Activated B cell treated with CpG ODN at 0.5 μM for 24 hours (primary cell): ENCODE data around the gene CENPE. TPM values are rescaled to one million over a fixed set of nuclear protein-coding genes. Genes with fewer than 3 reads are reported as not detected.

Source experiments
- ATAC-seq: fragments of 200-7000 bp; cut with Tn5 transposase; one replicate; pipeline ENCODE4 v1.10.0; 2021; ENCODE audit warnings: low read depth, mild to moderate bottlenecking, moderate library complexity
- CTCF ChIA-PET: fragments of 350-600 bp; sonication (Branson Sonifier 250); formaldehyde crosslinking; loops from one replicate; lab custom pipeline; 2021; ENCODE audit warnings: antibody characterized with exemption; lab: Charles Lee
- POLR2A ChIA-PET: fragments of 350-600 bp; sonication (Branson Sonifier 250); formaldehyde crosslinking; loops from one replicate; lab custom pipeline; 2021; ENCODE audit warnings: antibody characterized with exemption; lab: Charles Lee
- DNase-seq: peaks from one replicate; pipeline ENCODE4 v3.0.0; 2022
- H3K27ac Mint-ChIP-seq: one replicate; pipeline ENCODE4 v1.8.0; 2020; ENCODE audit warnings: mixed read lengths
- H3K27me3 Mint-ChIP-seq: one replicate; pipeline ENCODE4 v1.8.0; 2021; ENCODE audit warnings: mixed read lengths
- H3K36me3 Mint-ChIP-seq: one replicate; pipeline ENCODE4 v1.8.0; 2021; ENCODE audit warnings: low read depth, mixed read lengths
- H3K4me1 Mint-ChIP-seq: one replicate; pipeline ENCODE4 v1.8.0; 2021; ENCODE audit warnings: mixed read lengths
- H3K4me3 Mint-ChIP-seq: one replicate; pipeline ENCODE4 v1.8.0; 2020; ENCODE audit warnings: mild to moderate bottlenecking, mixed read lengths
- H3K9me3 Mint-ChIP-seq: one replicate; pipeline ENCODE4 v1.8.0; 2020; ENCODE audit warnings: mixed read lengths
- intact Hi-C: fragments of 100-400 bp; cut with micrococcal nuclease; formaldehyde crosslinking; loops from one replicate; pipeline ENCODE4 v1.15.1; 2024
- total RNA-seq: library from RNA; stranded (reverse); gene quantifications from 2 replicates; pipeline ENCODE4 v1.2.3, GENCODE V29; 2022
- TF ChIP-seq, protein P1 (sequence below): fragments of 200-600 bp; IDR thresholded peaks from one replicate; pipeline ENCODE4 v1.8.0; 2022; ENCODE audit warnings: antibody characterized with exemption, mild to moderate bottlenecking

Gene CENPE
- total RNA-seq, 1 donor from 2014 or later: 2.5 TPM

DNA sequence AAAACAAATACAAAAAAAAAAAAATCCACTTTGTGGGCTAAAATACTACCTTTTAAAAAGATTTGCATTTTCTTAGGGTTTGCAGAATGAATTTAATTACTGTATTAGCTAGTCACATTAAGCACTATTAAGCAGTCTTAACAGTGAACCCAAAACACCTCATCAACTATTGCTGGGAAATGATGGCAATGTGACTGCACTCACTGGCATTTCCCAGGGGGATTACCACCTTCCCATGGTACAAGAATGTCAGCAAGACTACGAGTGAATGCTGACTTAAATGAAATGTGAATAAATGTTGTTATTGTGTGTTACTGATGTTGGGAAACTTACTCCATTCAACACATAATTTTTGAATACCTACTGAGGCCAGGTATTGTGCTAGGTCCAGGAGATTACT lies 111.6 kb downstream of the CENPE start:
- peaks cover 2% of the 10 kb centered on the region for H3K4me1 Mint-ChIP-seq
- intact Hi-C loops: no loop called here
- ATAC-seq: no peak

DNA sequence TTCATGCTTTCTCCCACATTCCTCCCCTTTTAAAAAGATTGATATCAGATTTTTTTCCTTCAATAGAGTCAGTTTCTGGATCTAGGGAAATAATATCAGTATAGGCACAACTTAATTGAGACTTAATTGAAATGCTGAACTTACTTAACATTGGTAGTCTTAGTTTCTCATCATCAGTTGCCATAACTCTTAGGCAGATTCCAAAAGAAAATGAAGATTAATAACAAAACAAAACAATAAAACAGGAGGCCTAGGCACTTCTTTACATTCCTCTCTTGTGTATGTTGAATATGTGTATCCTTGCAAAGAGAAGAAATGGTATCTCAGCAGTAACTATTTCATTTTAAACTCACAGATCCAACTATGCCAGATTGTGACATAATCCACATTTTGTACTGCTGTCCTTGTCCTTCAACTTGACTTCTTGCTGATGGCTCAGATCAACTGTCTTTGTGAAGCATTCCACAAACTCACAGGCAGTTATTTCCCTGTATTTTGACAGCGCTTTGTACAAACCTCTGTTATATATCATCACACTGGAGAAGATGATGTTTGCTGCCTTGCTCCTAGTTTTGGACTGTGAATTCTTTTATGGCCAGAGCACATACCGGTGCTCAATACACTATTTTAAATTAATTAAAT lies 112.5 kb downstream of the CENPE start:
- ATAC-seq (no peak), DNase-seq (no peak)
- Mint-ChIP-seq H3K4me3 (no peak overlapping the region), H3K9me3 (no peaks in the 10 kb centered on the region), H3K27me3 (no peaks in the 10 kb centered on the region), H3K36me3 (peaks cover 29% of the 10 kb centered on the region), H3K27ac (no peak overlapping the region), H3K4me1 (no peaks in the 10 kb centered on the region)
- intact Hi-C loops: no loop called here
- POLR2A ChIA-PET: no interaction called here
- CTCF ChIA-PET: no interaction called here
- TF ChIP-seq, protein P1, sequence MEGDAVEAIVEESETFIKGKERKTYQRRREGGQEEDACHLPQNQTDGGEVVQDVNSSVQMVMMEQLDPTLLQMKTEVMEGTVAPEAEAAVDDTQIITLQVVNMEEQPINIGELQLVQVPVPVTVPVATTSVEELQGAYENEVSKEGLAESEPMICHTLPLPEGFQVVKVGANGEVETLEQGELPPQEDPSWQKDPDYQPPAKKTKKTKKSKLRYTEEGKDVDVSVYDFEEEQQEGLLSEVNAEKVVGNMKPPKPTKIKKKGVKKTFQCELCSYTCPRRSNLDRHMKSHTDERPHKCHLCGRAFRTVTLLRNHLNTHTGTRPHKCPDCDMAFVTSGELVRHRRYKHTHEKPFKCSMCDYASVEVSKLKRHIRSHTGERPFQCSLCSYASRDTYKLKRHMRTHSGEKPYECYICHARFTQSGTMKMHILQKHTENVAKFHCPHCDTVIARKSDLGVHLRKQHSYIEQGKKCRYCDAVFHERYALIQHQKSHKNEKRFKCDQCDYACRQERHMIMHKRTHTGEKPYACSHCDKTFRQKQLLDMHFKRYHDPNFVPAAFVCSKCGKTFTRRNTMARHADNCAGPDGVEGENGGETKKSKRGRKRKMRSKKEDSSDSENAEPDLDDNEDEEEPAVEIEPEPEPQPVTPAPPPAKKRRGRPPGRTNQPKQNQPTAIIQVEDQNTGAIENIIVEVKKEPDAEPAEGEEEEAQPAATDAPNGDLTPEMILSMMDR: no peak

More for the DNA sequence above, 111.6 kb downstream of the CENPE start:
- TF ChIP-seq, protein P1: no peak
- H3K4me3 Mint-ChIP-seq: no peak overlapping the region
- ChIA-PET POLR2A (no interaction called here), CTCF (no interaction called here)
- DNase-seq: no peak
- H3K36me3 Mint-ChIP-seq: peaks cover 30% of the 10 kb centered on the region
- H3K27me3 Mint-ChIP-seq: no peaks in the 10 kb centered on the region
- H3K27ac Mint-ChIP-seq: no peak overlapping the region
- no peaks in the 10 kb centered on the region for H3K9me3 Mint-ChIP-seq

DNA sequence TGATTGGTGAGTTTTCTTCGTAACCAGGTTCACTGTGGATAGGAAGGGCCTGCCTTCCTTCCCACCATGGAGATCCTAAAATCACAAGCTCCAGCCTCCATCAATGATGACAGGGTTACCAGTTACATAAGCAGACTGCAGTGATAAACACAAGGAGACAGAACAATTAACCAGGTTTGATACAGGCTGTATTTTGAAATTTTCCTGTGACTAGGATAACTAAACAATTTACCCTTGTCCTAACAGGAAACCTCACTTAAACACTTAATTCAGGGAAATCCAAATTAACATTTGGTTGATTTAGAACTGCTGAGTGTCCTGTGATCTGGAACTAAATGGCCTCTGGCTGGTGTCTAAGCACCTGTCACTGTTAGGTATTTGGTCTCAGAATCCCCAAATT lies 118.5 kb downstream of the CENPE start:
- Mint-ChIP-seq H3K4me3 (no peak overlapping the region), H3K27me3 (no peaks in the 10 kb centered on the region), H3K4me1 (peaks cover 32% of the 10 kb centered on the region), H3K9me3 (no peaks in the 10 kb centered on the region), H3K36me3 (peaks cover 9% of the 10 kb centered on the region), H3K27ac (no peak overlapping the region)
- ChIA-PET POLR2A (no interaction called here), CTCF (interaction anchor here (1.4 to 2.1 kb wide), 3 partner anchors 12 to 33 kb away, joined by 3 to 7 read pairs (median 4); partner anchors contain the start of gene BDH2)
- intact Hi-C loops: loop anchor here (5.0 kb wide), 3 partner anchors 317 to 1732 kb away; partner anchors contain the start of genes MANBA, PPP3CA and SLC39A8
- ATAC-seq (no peak), DNase-seq (no peak)
- TF ChIP-seq, protein P1: no peak

DNA sequence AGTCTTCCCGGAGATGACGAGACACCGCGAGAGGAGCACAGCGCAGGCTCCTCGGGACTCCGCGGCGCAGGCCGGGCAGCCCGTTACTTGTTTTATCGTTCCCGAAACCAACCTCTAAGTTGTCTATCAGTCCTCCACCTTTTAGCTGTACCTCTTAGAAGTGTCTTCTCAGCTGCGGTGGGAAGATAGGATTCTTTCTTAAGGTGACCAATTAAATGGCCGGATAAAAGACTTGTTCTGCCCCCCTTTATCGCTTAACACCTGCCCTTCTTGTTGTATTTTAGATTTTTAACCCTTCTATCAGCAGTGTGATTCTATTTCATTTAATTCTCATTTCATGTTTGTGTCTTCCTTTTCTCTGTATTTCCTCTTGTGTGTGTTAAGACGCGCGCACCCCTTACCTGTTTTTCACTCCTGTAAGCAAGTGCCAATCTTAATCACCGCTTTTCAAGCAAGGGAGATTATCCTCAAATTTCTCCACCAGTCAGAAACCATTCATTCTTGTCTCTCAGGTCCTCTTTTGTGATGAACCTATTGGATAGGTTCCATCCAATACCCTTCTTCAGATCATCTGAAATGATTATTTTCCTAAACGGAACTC lies 121.3 kb downstream of the CENPE start, which contains the start of gene SLC9B2:
TSS of gene SLC9B2 (minus strand) at position 15 of the 601 bp plus-strand sequence. CDS start 9,211 bp downstream, outside the sequence.
- CTCF ChIA-PET: interaction anchor here (0.9 to 2.0 kb wide), 4 partner anchors 15 to 30 kb away, joined by 4 to 12 read pairs (median 6); partner anchors contain the start of gene BDH2
- H3K4me3 Mint-ChIP-seq: peak within 1 kb of the TSS; percentile 96

More for the DNA sequence above, 121.3 kb downstream of the CENPE start, which contains the start of gene SLC9B2:
- Mint-ChIP-seq H3K4me1 (peaks cover 45% of the 10 kb centered on the region), H3K27ac (peak within 1 kb of the TSS; percentile 99), H3K27me3 (no peaks in the 10 kb centered on the region), H3K36me3 (peaks cover 13% of the 10 kb centered on the region), H3K9me3 (no peaks in the 10 kb centered on the region)
- ATAC-seq (peak; percentile 56), DNase-seq (no peak)
- TF ChIP-seq, protein P1: no peak
- intact Hi-C loops: loop anchor here (1.0 to 5.0 kb wide), 9 partner anchors 12 to 1730 kb away; partner anchors contain the start of genes BDH2, CISD2, MANBA and PPP3CA
- POLR2A ChIA-PET: interaction anchor here (0.7 to 3.3 kb wide), 9 partner anchors 13 to 1787 kb away, joined by 3 to 32 read pairs (median 5); partner anchors contain the start of genes MANBA, NFKB1, SLC9B1 and UBE2D3
